ENCODE data around the gene SLC1A2.

GRCh38 chr11:35377262-35377661, 42.1 kb downstream of the SLC1A2 start:
- TF ChIP-seq CTCF (conservative IDR thresholded peaks at IDR 0.05; ENCODE audit: low read length): no peak
- TF ChIP-seq EZH2phosphoT487 (IDR thresholded peaks at IDR 0.05; ENCODE audit: borderline replicate concordance, low read depth, low read length): no peak
